T-cell (primary cell): ENCODE measurements around the gene ZBTB32. TPM values are rescaled to one million over a fixed set of nuclear protein-coding genes. Genes with fewer than 3 reads are reported as not detected.

ENCODE experiments used
- ATAC-seq, 4 experiments: fragments of 200-7000 bp in 3 of 4; fragments of 150-1000 bp in 1 of 4; cut with Tn5 transposase; replicated peaks in 1 of 4; 1 replicate in 3 of 4; 2 replicates in 1 of 4; pipeline ENCODE4 v1.10.0; 2021; ENCODE audit warnings: moderate library complexity in 3 of 4, mild to moderate bottlenecking in 2 of 4, moderate number of reproducible peaks in 1 of 4
- CTCF ChIA-PET, 2 donors: fragments of 300-600 bp; sonication (Branson Sonifier 250); formaldehyde crosslinking; loops; one replicate each; lab custom pipeline; 2022; ENCODE audit warnings: antibody characterized with exemption in 2 of 2; lab: Charles Lee
- POLR2A ChIA-PET, 2 donors: fragments of 300-600 bp; sonication (Branson Sonifier 250); formaldehyde crosslinking; loops; one replicate each; lab custom pipeline; 2022; ENCODE audit warnings: antibody characterized with exemption in 2 of 2; lab: Charles Lee
- DNase-seq, 35 experiments: peaks; one replicate each; pipeline versions ENCODE4 v3.0.0 to v3.0.0-alpha.2; 2013 to 2023
- H3K27ac ChIP-seq: one replicate; pipeline ENCODE4 v1.5.1; 2013; ENCODE audit warnings: low read length
- H3K27me3 ChIP-seq, 2 experiments: replicated peaks in 1 of 2; 1 replicate in 1 of 2; 2 replicates in 1 of 2; pipeline versions ENCODE4 v1.6.1 to v1.7.0; 2013; ENCODE audit warnings: low read length in 1 of 2, mixed read lengths in 1 of 2; ENCODE audit not compliant: control insufficient read depth in 2 of 2, insufficient read depth in 2 of 2; ENCODE audit errors: extremely low read depth in 1 of 2
- H3K36me3 ChIP-seq, 2 donors: 1 replicate in 1 of 2; 2 replicates in 1 of 2; pipeline versions ENCODE4 v1.6.1 to v1.7.0; 2013; ENCODE audit warnings: low read length in 1 of 2; ENCODE audit not compliant: control insufficient read depth in 2 of 2, insufficient read depth in 1 of 2; ENCODE audit errors: extremely low read depth in 1 of 2
- H3K4me1 ChIP-seq, 2 experiments: 1 replicate in 1 of 2; 2 replicates in 1 of 2; pipeline versions ENCODE4 v1.6.1 to v1.7.0; 2013; ENCODE audit warnings: low read length in 2 of 2, mixed read lengths in 1 of 2; ENCODE audit not compliant: insufficient read depth in 2 of 2, control insufficient read depth in 1 of 2; ENCODE audit errors: extremely low read depth in 1 of 2
- H3K4me3 ChIP-seq, 2 donors: 1 replicate in 1 of 2; 2 replicates in 1 of 2; pipeline versions ENCODE4 v1.5.1 to v1.7.0; 2013; ENCODE audit warnings: mild to moderate bottlenecking in 2 of 2, low read length in 1 of 2, moderate library complexity in 1 of 2; ENCODE audit not compliant: control insufficient read depth in 1 of 2; ENCODE audit errors: extremely low read depth in 1 of 2
- H3K9me3 ChIP-seq: 2 replicates; pipeline ENCODE4 v1.7.0; 2013
- H3K27ac Mint-ChIP-seq, 2 donors: one replicate each; pipeline ENCODE4 v1.8.0; 2020 to 2021; ENCODE audit warnings: mild to moderate bottlenecking in 2 of 2, mixed read lengths in 2 of 2
- H3K27me3 Mint-ChIP-seq, 2 donors: one replicate each; pipeline ENCODE4 v1.8.0; 2021 to 2022; ENCODE audit warnings: mixed read lengths in 2 of 2
- H3K36me3 Mint-ChIP-seq: one replicate; pipeline ENCODE4 v1.8.0; 2021; ENCODE audit warnings: mixed read lengths
- H3K4me1 Mint-ChIP-seq, 3 donors: one replicate each; pipeline ENCODE4 v1.8.0; 2020 to 2022; ENCODE audit warnings: mixed read lengths in 3 of 3, mild to moderate bottlenecking in 1 of 3
- H3K4me3 Mint-ChIP-seq, 3 donors: one replicate each; pipeline ENCODE4 v1.8.0; 2020 to 2022; ENCODE audit warnings: mild to moderate bottlenecking in 3 of 3, mixed read lengths in 3 of 3, moderate library complexity in 3 of 3
- H3K9me3 Mint-ChIP-seq, 3 donors: one replicate each; pipeline ENCODE4 v1.8.0; 2020 to 2022; ENCODE audit warnings: mixed read lengths in 3 of 3
- WGBS: methylation state at CpG from one replicate; pipeline ENCODE4 v1.1.5; 2013; ENCODE audit warnings: missing lambda C conversion rate; ENCODE audit not compliant: insufficient coverage; 5-methylcytosine and 5-hydroxymethylcytosine counted together
- total RNA-seq, 35 experiments: library from RNA in 6 of 35; stranded (reverse) in 6 of 35; fragments of 120-200 nt in 1 of 35; gene quantifications; one replicate each; pipeline versions ENCODE4 v1.2.1 to v1.2.4 and lab custom pipeline; 2013 to 2026

ZBTB32 gene
- total RNA-seq, 5 donors from 2014 or later (not counting 1 experiment from before 2014, with no cell fraction given) = 1.2 to 4.1 (median 2.0) TPM

DNA sequence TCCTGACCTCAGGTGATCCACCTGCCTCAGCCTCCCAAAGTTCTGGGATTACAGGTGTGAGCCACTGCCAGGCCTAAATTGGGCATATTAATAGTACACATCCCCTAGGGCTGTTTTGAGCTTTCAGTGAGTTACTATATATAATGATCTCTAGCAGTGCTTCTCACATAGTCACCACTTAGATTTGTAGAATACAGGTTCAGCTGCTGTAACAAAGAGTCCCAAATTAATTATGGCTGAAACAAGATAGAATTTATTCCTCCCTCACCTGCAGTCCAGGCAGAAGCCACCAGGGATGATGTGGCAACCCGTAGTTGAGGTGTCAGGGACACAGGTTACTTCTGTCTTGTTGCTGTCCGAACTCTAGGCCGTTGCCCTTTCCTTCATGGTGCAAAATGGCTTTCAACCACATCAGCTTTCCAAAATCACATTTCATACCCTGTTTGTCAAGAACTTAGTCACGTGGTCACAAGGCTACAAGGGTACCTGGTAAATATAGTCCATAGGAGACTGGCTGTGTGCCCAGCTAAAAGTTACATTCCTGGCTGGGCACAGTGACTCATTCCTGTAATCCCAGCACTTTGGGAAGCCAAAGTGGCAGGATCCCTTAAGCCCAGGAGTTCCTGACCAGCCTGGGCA, 56.5 kb downstream of the ZBTB32 start:
- H3K27me3 Mint-ChIP-seq = peaks cover 4 to 5% of the 10 kb centered on the region in 2 donors

DNA sequence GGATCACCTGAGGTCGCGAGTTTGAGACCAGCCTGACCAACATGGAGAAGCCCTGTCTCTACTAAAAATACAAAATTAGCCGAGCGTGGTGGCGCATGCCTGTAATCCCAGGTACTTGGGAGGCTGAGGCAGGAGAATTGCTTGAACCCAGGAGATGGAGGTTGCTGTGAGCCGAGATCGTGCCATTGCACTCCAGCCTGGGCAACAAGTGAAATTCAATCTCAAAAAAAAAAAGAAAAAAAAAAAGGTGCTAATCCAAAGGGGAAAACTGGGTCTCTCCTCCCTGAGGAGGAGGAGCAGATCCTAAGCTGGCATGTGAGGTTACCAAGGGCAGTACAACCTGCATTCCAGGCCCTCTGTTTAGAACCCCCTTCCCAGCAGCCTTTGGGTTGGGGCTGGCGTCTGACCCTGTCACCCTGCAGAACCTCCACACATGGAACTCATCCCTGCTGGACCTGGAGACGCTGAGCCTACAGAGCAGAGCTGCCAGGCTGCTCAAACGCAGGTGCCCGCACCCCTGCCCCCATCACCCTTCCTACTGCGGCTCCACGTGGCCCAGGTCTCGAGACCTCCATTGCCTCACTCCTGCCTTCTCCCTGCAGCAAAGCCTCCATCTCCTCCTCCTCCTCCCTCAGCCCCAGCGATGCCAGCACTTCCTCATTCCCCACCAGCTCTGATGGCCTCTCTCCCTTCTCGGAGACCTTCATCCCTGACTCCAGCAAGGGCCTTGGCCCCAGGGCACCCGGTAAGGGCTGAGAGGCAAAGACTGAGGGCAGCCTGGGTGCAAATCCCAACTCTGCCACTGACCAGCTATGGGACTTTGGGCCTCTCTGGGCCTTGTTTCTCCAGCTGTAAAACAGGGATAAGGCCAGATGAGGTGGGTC, 60.3 kb downstream of the ZBTB32 start:
- ChIA-PET POLR2A (no interaction called here), CTCF (no interaction called here)
- H3K4me3 ChIP-seq = no peak overlapping the region
- WGBS = 99% methylated on average over 8 of the region's 17 CpGs
- peaks cover 0 to 3% of the 10 kb centered on the region in 2 experiments for H3K4me1 ChIP-seq
- H3K27ac Mint-ChIP-seq = no peak overlapping the region
- H3K4me3 Mint-ChIP-seq = no peak overlapping the region
- peaks cover 18% of the 10 kb centered on the region for H3K36me3 Mint-ChIP-seq
- no peaks in the 10 kb centered on the region for H3K27me3 Mint-ChIP-seq
- no peak for DNase-seq
- no peak overlapping the region for H3K27ac ChIP-seq
- H3K4me1 Mint-ChIP-seq = peaks cover under 1 to 9% (median 3%) of the 10 kb centered on the region in 3 donors
- no peaks in the 10 kb centered on the region for H3K9me3 ChIP-seq
- H3K36me3 ChIP-seq = peaks cover 17 to 41% of the 10 kb centered on the region in 2 donors
- ATAC-seq = no peak
- H3K27me3 ChIP-seq = no peaks in the 10 kb centered on the region
- no peaks in the 10 kb centered on the region for H3K9me3 Mint-ChIP-seq

More for the DNA sequence above, 56.5 kb downstream of the ZBTB32 start:
- CTCF ChIA-PET = interaction anchor here in 1 of 2 donors (0.5 kb wide), 1 partner anchor 59 kb away, joined by 5 read pairs; no protein-coding TSS in a partner anchor
- POLR2A ChIA-PET = no interaction called here
- Mint-ChIP-seq H3K4me3 (no peak overlapping the region), H3K27ac (no peak overlapping the region), H3K36me3 (peaks cover 18% of the 10 kb centered on the region), H3K4me1 (peaks cover 27 to 44% (median 29%) of the 10 kb centered on the region in 3 donors), H3K9me3 (no peaks in the 10 kb centered on the region)
- H3K9me3 ChIP-seq = no peaks in the 10 kb centered on the region
- DNase-seq (no peak), ATAC-seq (no peak)
- peaks cover 0 to 15% of the 10 kb centered on the region in 2 experiments for H3K27me3 ChIP-seq
- peaks cover 17 to 37% of the 10 kb centered on the region in 2 donors for H3K36me3 ChIP-seq
- 83% methylated on average over 1 of the region's 4 CpGs for WGBS
- no peak overlapping the region for H3K4me3 ChIP-seq
- peaks cover 18 to 36% of the 10 kb centered on the region in 2 experiments for H3K4me1 ChIP-seq
- no peak overlapping the region for H3K27ac ChIP-seq

Other genes starting within 250 kb of the ZBTB32 start
- not detected for gene KRTDAP, start 214.1 kb upstream of the ZBTB32 start, total RNA-seq
- 1 to 10 TPM in 4 of 5 donors, not detected in 1; 1.8 to 2.3 (median 2.1) TPM for gene DMKN, start 190.9 kb upstream of the ZBTB32 start, total RNA-seq
- under 1 TPM in 1 of 5 donors, not detected in 4; 0.23 TPM for gene SBSN, start 176.2 kb upstream of the ZBTB32 start, total RNA-seq
- not detected for gene GAPDHS, start 171.1 kb upstream of the ZBTB32 start, total RNA-seq
- 10 to 100 TPM; 27.5 to 46.6 (median 44.2) TPM for gene TMEM147, start 158.9 kb upstream of the ZBTB32 start, total RNA-seq
- not detected for gene ATP4A, start 140.9 kb upstream of the ZBTB32 start, total RNA-seq
- gene PMIS2, start 118.4 kb upstream of the ZBTB32 start, total RNA-seq = not detected
- gene HAUS5, start 91.8 kb upstream of the ZBTB32 start, total RNA-seq = 10 to 100 TPM; 25.5 to 34.1 (median 29.3) TPM
- 10 to 100 TPM; 37.6 to 74.0 (median 68.4) TPM for gene RBM42, start 75.5 kb upstream of the ZBTB32 start, total RNA-seq
- 1 to 10 TPM in 2 of 5 donors, under 1 TPM in 2, not detected in 1; 0.67 to 2.1 (median 1.1) TPM for gene ETV2, start 62.8 kb upstream of the ZBTB32 start, total RNA-seq
- 100 to 1,000 TPM; 199 to 248 (median 225) TPM for gene COX6B1, start 56.2 kb upstream of the ZBTB32 start, total RNA-seq
- under 1 TPM in 4 of 5 donors, not detected in 1; 0.20 to 0.56 (median 0.38) TPM for gene UPK1A, start 38.0 kb upstream of the ZBTB32 start, total RNA-seq
- 100 to 1,000 TPM in 1 of 5 donors, 10 to 100 TPM in 4; 76.4 to 107 (median 92.5) TPM for gene KMT2B, start 13.4 kb downstream of the ZBTB32 start, total RNA-seq
- 100 to 1,000 TPM in 2 of 5 donors, 10 to 100 TPM in 3; 54.7 to 123 (median 98.1) TPM for gene IGFLR1, start 37.9 kb downstream of the ZBTB32 start, total RNA-seq
- gene U2AF1L4, start 40.9 kb downstream of the ZBTB32 start, total RNA-seq = 10 to 100 TPM; 40.2 to 74.1 (median 49.3) TPM
- gene PSENEN, start 41.1 kb downstream of the ZBTB32 start, total RNA-seq = 10 to 100 TPM; 21.2 to 33.5 (median 24.5) TPM
- 10 to 100 TPM; 11.8 to 23.6 (median 22.8) TPM for gene LIN37, start 44.0 kb downstream of the ZBTB32 start, total RNA-seq
- gene HSPB6, start 52.5 kb downstream of the ZBTB32 start, total RNA-seq = under 1 TPM in 3 of 5 donors, not detected in 2; 0.44 to 0.69 (median 0.51) TPM
- gene PROSER3, start 53.6 kb downstream of the ZBTB32 start, total RNA-seq = 10 to 100 TPM; 31.3 to 52.1 (median 47.8) TPM
- gene ARHGAP33, start 71.0 kb downstream of the ZBTB32 start, total RNA-seq = 10 to 100 TPM; 19.7 to 38.5 (median 22.8) TPM
- not detected for gene PRODH2, start 108.3 kb downstream of the ZBTB32 start, total RNA-seq
- gene NPHS1, start 147.9 kb downstream of the ZBTB32 start, total RNA-seq = under 1 TPM in 2 of 5 donors, not detected in 3; 0.06 to 0.33 TPM
- gene KIRREL2, start 152.4 kb downstream of the ZBTB32 start, total RNA-seq = under 1 TPM; 0.16 to 0.28 (median 0.25) TPM
- 1 to 10 TPM in 1 of 5 donors, under 1 TPM in 3, not detected in 1; 0.15 to 1.3 (median 0.33) TPM for gene APLP1, start 164.0 kb downstream of the ZBTB32 start, total RNA-seq
- gene NFKBID, start 196.0 kb downstream of the ZBTB32 start, total RNA-seq = 10 to 100 TPM; 45.1 to 78.3 (median 51.4) TPM
- 100 to 1,000 TPM in 2 of 5 donors, 10 to 100 TPM in 3; 60.1 to 165 (median 77.2) TPM for gene HCST, start 198.0 kb downstream of the ZBTB32 start, total RNA-seq
- gene TYROBP, start 203.7 kb downstream of the ZBTB32 start, total RNA-seq = 1 to 10 TPM; 2.3 to 7.0 (median 2.9) TPM
- 10 to 100 TPM in 4 of 5 donors, 1 to 10 TPM in 1; 9.2 to 20.8 (median 15.3) TPM for gene LRFN3, start 231.8 kb downstream of the ZBTB32 start, total RNA-seq